HFFc6 (cell line): ENCODE measurements around the gene STARD4. TPM values are rescaled to one million over a fixed set of nuclear protein-coding genes. Genes with fewer than 3 reads are reported as not detected.

Source experiments
- DNase-seq: peaks from one replicate; pipeline ENCODE4 v3.0.0-alpha.2; 2018
- H3K27ac Mint-ChIP-seq: 2 replicates; pipeline ENCODE4 v1.8.0; 2020; ENCODE audit warnings: mild to moderate bottlenecking, mixed read lengths
- H3K27me3 Mint-ChIP-seq: 2 replicates; pipeline ENCODE4 v1.8.0; 2021; ENCODE audit warnings: mild to moderate bottlenecking, moderate library complexity, mixed read lengths; ENCODE audit not compliant: insufficient read depth
- H3K36me3 Mint-ChIP-seq: 2 replicates; pipeline ENCODE4 v1.8.0; 2021; ENCODE audit warnings: low read depth, mixed read lengths
- H3K4me1 Mint-ChIP-seq: 2 replicates; pipeline ENCODE4 v1.8.0; 2020; ENCODE audit warnings: low read depth, mixed read lengths
- H3K4me3 Mint-ChIP-seq: 2 replicates; pipeline ENCODE4 v1.8.0; 2020; ENCODE audit warnings: mild to moderate bottlenecking, moderate library complexity, mixed read lengths
- H3K9me3 Mint-ChIP-seq: 2 replicates; pipeline ENCODE4 v1.8.0; 2020; ENCODE audit warnings: mild to moderate bottlenecking, mixed read lengths
- CTCF ChIP-seq: fragments of 200-600 bp; sonication (generic); IDR thresholded peaks from 2 replicates; pipeline ENCODE4 v1.5.0; 2021; ENCODE audit warnings: antibody characterized with exemption, mild to moderate bottlenecking
- long read RNA-seq: library from polyadenylated mRNA; unstranded; transcript quantifications from one replicate; pipeline ENCODE4 v2.0.0, GENCODE V29; 2019
- total RNA-seq, 6 experiments: library from RNA; stranded (reverse); fragmentation: NEBNext Ultra II Directional; extraction: Animal tissue kit (Norgen Biotek cat#: 25700); gene quantifications; 2 replicates in 1 of 6; 3 replicates in 5 of 6; pipeline ENCODE4 v1.2.3, GENCODE V29; 2021

Gene STARD4
- total RNA-seq = 10 to 100 TPM; 18.0 to 26.4 (median 24.4) TPM
- long read RNA-seq, full-length matches to known transcripts = 17 of 24 reads
- long read RNA-seq, partial matches to known transcripts = 0 of 24 reads
- long read RNA-seq, other reads (novel, unspliced or antisense) = 7 of 24 reads

- H3K4me1 Mint-ChIP-seq = peaks cover 42% of the 10 kb centered on the region
- H3K27me3 Mint-ChIP-seq = no peaks in the 10 kb centered on the region
- H3K4me3 Mint-ChIP-seq = peak within 1 kb of the TSS; percentile 94
- TF ChIP-seq CTCF = no peak
- H3K27ac Mint-ChIP-seq = peak within 1 kb of the TSS; percentile 87
- peak; percentile 89 for DNase-seq
- no peaks in the 10 kb centered on the region for H3K36me3 Mint-ChIP-seq
- H3K9me3 Mint-ChIP-seq = no peaks in the 10 kb centered on the region
Measured at GRCh38 chr5:111512375-111513130, at the start of gene STARD4. STARD4 (minus strand) TSS chr5:111512535; CDS start chr5:111507433, 5,102 bp downstream.

GRCh38 chr5:111559680-111560079, 47.3 kb upstream of the STARD4 start:
- TF ChIP-seq CTCF = no peak
- Mint-ChIP-seq H3K27ac (no peak overlapping the region), H3K36me3 (peaks cover 11% of the 10 kb centered on the region; the same call in 1 of the 2 replicates), H3K4me3 (no peak overlapping the region), H3K27me3 (no peaks in the 10 kb centered on the region), H3K9me3 (no peaks in the 10 kb centered on the region), H3K4me1 (peaks cover 22% of the 10 kb centered on the region)
- no peak for DNase-seq

GRCh38 chr5:111557686-111558085, 45.4 kb upstream of the STARD4 start:
- no peak for DNase-seq
- no peak for TF ChIP-seq CTCF

GRCh38 chr5:111557111-111557510, 44.8 kb upstream of the STARD4 start:
- peaks cover 1% of the 10 kb centered on the region for H3K4me1 Mint-ChIP-seq
- no peak overlapping the region for H3K27ac Mint-ChIP-seq
- H3K27me3 Mint-ChIP-seq = no peaks in the 10 kb centered on the region; the same call in 1 of the 2 replicates
- no peak for DNase-seq
- TF ChIP-seq CTCF = no peak
- peaks cover 11% of the 10 kb centered on the region; the same call in 1 of the 2 replicates for H3K36me3 Mint-ChIP-seq
- H3K9me3 Mint-ChIP-seq = no peaks in the 10 kb centered on the region
- no peak overlapping the region for H3K4me3 Mint-ChIP-seq

More at GRCh38 chr5:111557686-111558085, 45.4 kb upstream of the STARD4 start:
- Mint-ChIP-seq H3K4me3 (no peak overlapping the region), H3K27me3 (no peaks in the 10 kb centered on the region; the same call in 1 of the 2 replicates), H3K27ac (no peak overlapping the region), H3K9me3 (no peaks in the 10 kb centered on the region), H3K36me3 (peaks cover 11% of the 10 kb centered on the region; the same call in 1 of the 2 replicates), H3K4me1 (peaks cover 6% of the 10 kb centered on the region)

- no peak overlapping the region for H3K4me3 Mint-ChIP-seq
- no peak for DNase-seq
- H3K36me3 Mint-ChIP-seq = peaks cover 11% of the 10 kb centered on the region; the same call in 1 of the 2 replicates
- no peak overlapping the region for H3K27ac Mint-ChIP-seq
- H3K4me1 Mint-ChIP-seq = peaks cover 7% of the 10 kb centered on the region
- no peak for TF ChIP-seq CTCF
- no peaks in the 10 kb centered on the region for H3K9me3 Mint-ChIP-seq
- peaks cover 2% of the 10 kb centered on the region; the same call in 1 of the 2 replicates for H3K27me3 Mint-ChIP-seq
Measured at GRCh38 chr5:111556501-111556900, 44.2 kb upstream of the STARD4 start.
